K562 (cell line): ENCODE data around the gene SDSL. TPM values are rescaled to one million over a fixed set of nuclear protein-coding genes. Genes with fewer than 3 reads are reported as not detected.

Experiments
- CSDE1 ChIP-seq, 2 experiments: fragments of 450-650 bp; IDR thresholded peaks; 2 replicates each; pipeline ENCODE4 v1.6.1; 2016; ENCODE audit warnings: mild to moderate bottlenecking in 1 of 2
- ETS2 ChIP-seq: IDR thresholded peaks from 2 replicates; pipeline ENCODE4 v1.6.1; 2016; ENCODE audit warnings: borderline replicate concordance, missing genetic modification characterization, mild to moderate bottlenecking, moderate library complexity, missing compliant biosample characterization; ENCODE audit not compliant: poor library complexity, severe bottlenecking
- EZH2 ChIP-seq: IDR thresholded peaks from 2 replicates; pipeline ENCODE4 v1.6.1; 2012; ENCODE audit warnings: low read depth, mild to moderate bottlenecking, inconsistent platforms, low read length, borderline replicate concordance
- PCBP2 ChIP-seq: fragments of 200-400 bp; formaldehyde crosslinking; IDR thresholded peaks from 2 replicates; pipeline ENCODE4 v1.6.1; 2018; ENCODE audit warnings: low read length, low read depth, mild to moderate bottlenecking, moderate library complexity; ENCODE audit not compliant: poor library complexity, severe bottlenecking
- polyA plus RNA-seq, 8 experiments: library from polyadenylated mRNA; depleted of rRNA in 4 of 8; stranded (reverse) in 5 of 8; unstranded in 3 of 8; fragments of >200 nt; fragmentation: Nextera tagmentation in 2 of 8; fragmentation: Illumina TruSeq in 1 of 8; extraction: Ambion mirVana in 2 of 8; extraction: Trizol in 1 of 8; gene quantifications; 2 replicates each; pipeline versions ENCODE4 v1.2.1 to v1.2.3, GENCODE V29; 2011 to 2014; ENCODE audit warnings: inconsistent platforms in 1 of 8, missing spikeins in 1 of 8
- total RNA-seq, 7 experiments: library from RNA; depleted of rRNA in 6 of 7; stranded (reverse); fragments of >200 nt in 6 of 7; fragmentation: Illumina TruSeq in 2 of 7; extraction: Trizol in 2 of 7; gene quantifications; 2 replicates each; pipeline versions ENCODE4 v1.2.1 to v1.2.3, GENCODE V29; 2011 to 2021; ENCODE audit warnings: low replicate concordance in 1 of 7
- TF ChIP-seq, protein P1 (sequence below): fragments of 450-650 bp; IDR thresholded peaks from 2 replicates; pipeline ENCODE4 v1.6.1; 2018; ENCODE audit not compliant: partially characterized antibody
- TF ChIP-seq, protein P2 (sequence below): fragments of 250-450 bp; sonication (Bioruptor Pico); IDR thresholded peaks from 2 replicates; pipeline ENCODE4 v1.9.0; 2021; ENCODE audit warnings: mild to moderate bottlenecking

The SDSL gene
- total and polyA plus RNA-seq, 9 of the 15 experiments (the other 6 are each of a cell fraction or from before 2014, with no cell fraction given) = 0.31 to 11.0 (median 7.4) TPM

DNA sequence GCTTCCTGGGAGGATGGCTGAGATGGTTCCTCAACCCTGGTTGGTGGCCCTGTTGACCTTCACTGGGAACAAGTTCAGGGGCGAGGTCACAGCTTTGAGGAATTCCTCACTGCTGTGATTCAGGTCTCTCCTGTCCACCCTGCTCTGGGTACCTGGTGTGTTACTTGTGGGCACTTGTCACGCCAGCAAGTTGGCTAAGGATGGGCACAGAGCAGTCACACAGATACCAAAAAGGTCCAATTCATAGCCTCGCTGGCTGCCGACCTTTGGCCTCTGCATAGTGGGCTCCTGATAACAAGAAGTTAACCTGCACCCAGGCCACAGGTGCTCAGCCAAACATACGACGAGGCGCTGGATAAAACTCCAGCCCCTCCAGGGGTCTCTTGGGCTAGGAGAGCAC lies 29.7 kb upstream of the SDSL start (continued):
- TF ChIP-seq PCBP2 = no peak
- TF ChIP-seq, protein P1, sequence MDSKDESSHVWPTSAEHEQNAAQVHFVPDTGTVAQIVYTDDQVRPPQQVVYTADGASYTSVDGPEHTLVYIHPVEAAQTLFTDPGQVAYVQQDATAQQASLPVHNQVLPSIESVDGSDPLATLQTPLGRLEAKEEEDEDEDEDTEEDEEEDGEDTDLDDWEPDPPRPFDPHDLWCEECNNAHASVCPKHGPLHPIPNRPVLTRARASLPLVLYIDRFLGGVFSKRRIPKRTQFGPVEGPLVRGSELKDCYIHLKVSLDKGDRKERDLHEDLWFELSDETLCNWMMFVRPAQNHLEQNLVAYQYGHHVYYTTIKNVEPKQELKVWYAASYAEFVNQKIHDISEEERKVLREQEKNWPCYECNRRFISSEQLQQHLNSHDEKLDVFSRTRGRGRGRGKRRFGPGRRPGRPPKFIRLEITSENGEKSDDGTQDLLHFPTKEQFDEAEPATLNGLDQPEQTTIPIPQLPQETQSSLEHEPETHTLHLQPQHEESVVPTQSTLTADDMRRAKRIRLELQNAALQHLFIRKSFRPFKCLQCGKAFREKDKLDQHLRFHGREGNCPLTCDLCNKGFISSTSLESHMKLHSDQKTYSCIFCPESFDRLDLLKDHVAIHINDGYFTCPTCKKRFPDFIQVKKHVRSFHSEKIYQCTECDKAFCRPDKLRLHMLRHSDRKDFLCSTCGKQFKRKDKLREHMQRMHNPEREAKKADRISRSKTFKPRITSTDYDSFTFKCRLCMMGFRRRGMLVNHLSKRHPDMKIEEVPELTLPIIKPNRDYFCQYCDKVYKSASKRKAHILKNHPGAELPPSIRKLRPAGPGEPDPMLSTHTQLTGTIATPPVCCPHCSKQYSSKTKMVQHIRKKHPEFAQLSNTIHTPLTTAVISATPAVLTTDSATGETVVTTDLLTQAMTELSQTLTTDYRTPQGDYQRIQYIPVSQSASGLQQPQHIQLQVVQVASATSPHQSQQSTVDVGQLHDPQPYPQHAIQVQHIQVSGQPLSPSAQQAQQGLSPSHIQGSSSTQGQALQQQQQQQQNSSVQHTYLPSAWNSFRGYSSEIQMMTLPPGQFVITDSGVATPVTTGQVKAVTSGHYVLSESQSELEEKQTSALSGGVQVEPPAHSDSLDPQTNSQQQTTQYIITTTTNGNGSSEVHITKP = no peak
- TF ChIP-seq, protein P2, sequence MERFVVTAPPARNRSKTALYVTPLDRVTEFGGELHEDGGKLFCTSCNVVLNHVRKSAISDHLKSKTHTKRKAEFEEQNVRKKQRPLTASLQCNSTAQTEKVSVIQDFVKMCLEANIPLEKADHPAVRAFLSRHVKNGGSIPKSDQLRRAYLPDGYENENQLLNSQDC = no peak
- no peak for TF ChIP-seq ETS2 (tag)
- TF ChIP-seq CSDE1 (IDR thresholded peaks at IDR 0.05) = no peak
- no peak for TF ChIP-seq EZH2
